Upper lobe of left lung (tissue), 4 donors: Measurements from ENCODE around the gene INSR.

Experiments used
- EP300 ChIP-seq, 4 donors: sonication (generic); formaldehyde crosslinking; IDR thresholded peaks; one replicate each; pipeline ENCODE4 v1.5.1; 2017; ENCODE audit warnings: antibody characterized with exemption in 4 of 4, control low read depth in 2 of 4
- POLR2A ChIP-seq, 4 donors: fragments of 450-650 bp; IDR thresholded peaks; one replicate each; pipeline ENCODE4 v1.5.1; 2016 to 2017; ENCODE audit warnings: antibody characterized with exemption in 4 of 4, mild to moderate bottlenecking in 2 of 4
- POLR2AphosphoS5 ChIP-seq, 2 donors: sonication (generic); formaldehyde crosslinking; IDR thresholded peaks; one replicate each; pipeline ENCODE4 v1.5.1; 2017; ENCODE audit warnings: antibody characterized with exemption in 2 of 2
- TF ChIP-seq, protein P1 (sequence below), 6 experiments: fragments of 450-650 bp in 4 of 6; fragments of 200-600 bp in 2 of 6; sonication (generic) in 2 of 6; IDR thresholded peaks; one replicate each; pipeline ENCODE4 v1.5.1; 2016 to 2019; ENCODE audit warnings: antibody characterized with exemption in 6 of 6

DNA sequence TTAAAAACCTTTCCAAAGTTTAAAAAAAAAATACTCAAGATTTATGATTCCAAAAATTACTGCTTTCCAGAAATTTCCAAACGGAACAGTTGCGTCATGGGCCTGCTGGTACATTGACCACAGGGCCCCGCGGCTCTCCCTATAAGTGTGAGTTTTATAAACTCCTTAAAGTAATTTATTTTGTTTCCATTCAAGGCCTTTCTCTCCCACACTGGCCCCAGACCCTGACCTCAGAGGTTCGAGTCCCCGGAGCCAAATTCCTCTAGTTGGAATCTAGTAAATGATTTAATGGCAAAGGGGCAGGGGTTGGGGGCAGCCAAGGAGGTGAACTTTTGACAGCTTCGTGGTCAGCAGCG is 97.5 kb downstream of the INSR start:
- TF ChIP-seq, protein P1, sequence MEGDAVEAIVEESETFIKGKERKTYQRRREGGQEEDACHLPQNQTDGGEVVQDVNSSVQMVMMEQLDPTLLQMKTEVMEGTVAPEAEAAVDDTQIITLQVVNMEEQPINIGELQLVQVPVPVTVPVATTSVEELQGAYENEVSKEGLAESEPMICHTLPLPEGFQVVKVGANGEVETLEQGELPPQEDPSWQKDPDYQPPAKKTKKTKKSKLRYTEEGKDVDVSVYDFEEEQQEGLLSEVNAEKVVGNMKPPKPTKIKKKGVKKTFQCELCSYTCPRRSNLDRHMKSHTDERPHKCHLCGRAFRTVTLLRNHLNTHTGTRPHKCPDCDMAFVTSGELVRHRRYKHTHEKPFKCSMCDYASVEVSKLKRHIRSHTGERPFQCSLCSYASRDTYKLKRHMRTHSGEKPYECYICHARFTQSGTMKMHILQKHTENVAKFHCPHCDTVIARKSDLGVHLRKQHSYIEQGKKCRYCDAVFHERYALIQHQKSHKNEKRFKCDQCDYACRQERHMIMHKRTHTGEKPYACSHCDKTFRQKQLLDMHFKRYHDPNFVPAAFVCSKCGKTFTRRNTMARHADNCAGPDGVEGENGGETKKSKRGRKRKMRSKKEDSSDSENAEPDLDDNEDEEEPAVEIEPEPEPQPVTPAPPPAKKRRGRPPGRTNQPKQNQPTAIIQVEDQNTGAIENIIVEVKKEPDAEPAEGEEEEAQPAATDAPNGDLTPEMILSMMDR (IDR thresholded peaks at IDR 0.05) = no peak
- TF ChIP-seq POLR2A (IDR thresholded peaks at IDR 0.05) (no peak), EP300 (IDR thresholded peaks at IDR 0.05) (no peak), POLR2AphosphoS5 (IDR thresholded peaks at IDR 0.05) (no peak)
